Measurements from ENCODE around the gene CDIP1.

Gene CDIP1

DNA sequence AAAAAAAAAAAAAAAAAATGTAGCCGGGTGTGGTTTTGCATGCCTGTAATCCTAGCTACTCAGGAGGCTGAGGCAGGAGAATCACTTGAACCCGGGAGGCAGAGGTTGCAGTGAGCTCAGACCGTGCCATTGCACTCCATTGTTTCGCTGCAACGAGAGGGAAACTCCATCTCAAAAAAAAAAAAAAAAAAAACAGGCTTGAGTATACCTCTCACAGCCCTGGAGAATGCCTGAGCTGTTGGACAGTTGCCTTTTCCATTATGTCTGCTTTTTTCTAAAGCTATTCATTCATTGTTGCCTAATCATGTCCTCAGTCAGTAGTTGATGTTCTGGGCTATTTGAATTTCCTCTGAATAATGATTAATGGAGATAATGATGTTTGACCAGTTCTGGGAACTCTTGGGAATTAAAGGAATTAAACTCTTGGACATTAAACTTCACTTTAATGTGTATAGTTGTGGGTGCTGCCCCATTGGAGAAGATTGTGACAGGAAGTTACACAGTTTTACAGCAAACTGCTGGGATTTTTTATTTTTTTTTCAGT lies 50.5 kb downstream of the CDIP1 start:
- H3K27ac ChIP-seq: peak overlapping the region; percentile 57
- TF ChIP-seq, protein P1, sequence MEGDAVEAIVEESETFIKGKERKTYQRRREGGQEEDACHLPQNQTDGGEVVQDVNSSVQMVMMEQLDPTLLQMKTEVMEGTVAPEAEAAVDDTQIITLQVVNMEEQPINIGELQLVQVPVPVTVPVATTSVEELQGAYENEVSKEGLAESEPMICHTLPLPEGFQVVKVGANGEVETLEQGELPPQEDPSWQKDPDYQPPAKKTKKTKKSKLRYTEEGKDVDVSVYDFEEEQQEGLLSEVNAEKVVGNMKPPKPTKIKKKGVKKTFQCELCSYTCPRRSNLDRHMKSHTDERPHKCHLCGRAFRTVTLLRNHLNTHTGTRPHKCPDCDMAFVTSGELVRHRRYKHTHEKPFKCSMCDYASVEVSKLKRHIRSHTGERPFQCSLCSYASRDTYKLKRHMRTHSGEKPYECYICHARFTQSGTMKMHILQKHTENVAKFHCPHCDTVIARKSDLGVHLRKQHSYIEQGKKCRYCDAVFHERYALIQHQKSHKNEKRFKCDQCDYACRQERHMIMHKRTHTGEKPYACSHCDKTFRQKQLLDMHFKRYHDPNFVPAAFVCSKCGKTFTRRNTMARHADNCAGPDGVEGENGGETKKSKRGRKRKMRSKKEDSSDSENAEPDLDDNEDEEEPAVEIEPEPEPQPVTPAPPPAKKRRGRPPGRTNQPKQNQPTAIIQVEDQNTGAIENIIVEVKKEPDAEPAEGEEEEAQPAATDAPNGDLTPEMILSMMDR (conservative IDR thresholded peaks at IDR 0.05): no peak
- no peak for TF ChIP-seq ZFX (IDR thresholded peaks at IDR 0.05)

DNA sequence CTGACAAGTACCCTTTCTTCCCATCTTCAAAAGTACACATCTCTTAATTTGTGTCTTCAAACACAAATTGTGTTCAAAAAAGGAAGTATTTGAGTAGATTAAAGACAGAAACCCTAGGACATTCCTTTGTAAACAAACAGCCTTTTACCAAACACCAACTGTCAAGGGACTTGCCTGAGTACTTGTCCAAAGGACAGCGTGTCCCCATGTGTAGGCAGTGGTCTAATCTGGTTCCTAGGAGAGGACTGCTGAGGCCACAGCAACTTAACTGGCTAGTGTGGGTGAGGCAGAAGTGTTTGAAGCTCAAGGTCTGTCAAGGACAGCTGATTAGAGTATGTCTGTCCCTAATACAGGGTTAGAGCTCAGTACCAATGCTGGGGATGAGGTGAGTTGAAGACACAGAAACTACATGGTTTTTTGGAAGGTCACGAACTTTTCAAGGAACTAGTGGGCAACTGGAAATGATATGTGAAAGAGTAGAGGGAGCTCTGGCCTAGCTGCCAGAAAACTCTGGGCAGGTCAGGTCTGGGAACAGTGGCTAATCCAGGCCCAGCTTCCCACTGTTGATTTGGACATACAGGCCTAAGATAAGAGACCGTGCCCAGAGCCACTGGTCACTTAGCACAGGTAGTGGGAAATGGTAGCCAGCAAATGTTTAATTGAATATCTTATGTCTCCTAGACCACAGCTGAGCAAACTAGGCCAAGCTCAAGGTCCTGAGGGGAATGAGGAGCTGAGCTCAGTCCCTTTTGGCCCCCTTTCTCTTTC lies 52.3 kb downstream of the CDIP1 start:
- peak overlapping the region; percentile 57 for H3K27ac ChIP-seq
- TF ChIP-seq ZFX (IDR thresholded peaks at IDR 0.05): peak; percentile 25; the same call in 1 of the 2 replicates
- TF ChIP-seq, protein P1 (conservative IDR thresholded peaks at IDR 0.05): no peak

DNA sequence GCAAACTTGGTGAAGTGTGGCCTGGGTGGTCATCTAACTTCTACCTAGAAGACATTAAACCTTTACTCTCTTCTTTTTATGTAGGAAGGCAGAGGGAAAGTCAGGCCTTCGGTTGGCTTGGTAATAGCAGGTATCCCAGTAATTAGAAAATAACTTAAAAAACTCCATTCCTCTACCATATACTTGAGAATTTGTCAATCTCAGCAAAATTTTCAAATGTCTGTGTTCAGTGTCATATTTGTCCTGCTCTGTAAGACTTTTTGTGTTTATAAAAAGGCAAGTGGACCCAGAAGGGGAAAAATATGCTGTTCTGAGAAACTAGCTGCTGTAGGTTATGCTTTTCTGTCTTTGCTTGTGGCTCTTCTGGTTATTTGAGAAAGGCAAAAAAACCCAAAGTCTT lies 56.6 kb downstream of the CDIP1 start:
- TF ChIP-seq ZFX (IDR thresholded peaks at IDR 0.05): no peak
- TF ChIP-seq, protein P1 (conservative IDR thresholded peaks at IDR 0.05): no peak
- H3K27ac ChIP-seq: no peak overlapping the region

DNA sequence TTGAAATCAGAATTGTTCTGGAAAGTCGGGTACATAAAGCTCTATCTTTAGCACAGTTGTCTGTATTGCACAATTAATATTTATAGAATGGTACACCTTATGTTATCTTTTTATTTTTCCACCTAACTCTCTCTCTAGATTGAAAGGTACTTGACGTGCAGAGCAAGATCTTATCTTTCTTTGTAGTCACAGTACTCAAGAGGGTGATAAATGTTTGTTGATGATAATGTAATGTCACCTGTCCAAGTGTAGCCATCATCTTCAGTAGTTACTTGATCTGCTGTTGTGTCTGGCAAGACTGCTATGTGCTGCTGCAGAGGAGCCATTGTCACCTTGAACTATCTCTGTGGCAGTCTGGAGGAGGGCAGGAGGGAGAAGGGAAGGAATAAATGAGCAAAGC lies 57.0 kb downstream of the CDIP1 start:
- TF ChIP-seq ZFX (IDR thresholded peaks at IDR 0.05): no peak
- TF ChIP-seq, protein P1 (conservative IDR thresholded peaks at IDR 0.05): no peak

DNA sequence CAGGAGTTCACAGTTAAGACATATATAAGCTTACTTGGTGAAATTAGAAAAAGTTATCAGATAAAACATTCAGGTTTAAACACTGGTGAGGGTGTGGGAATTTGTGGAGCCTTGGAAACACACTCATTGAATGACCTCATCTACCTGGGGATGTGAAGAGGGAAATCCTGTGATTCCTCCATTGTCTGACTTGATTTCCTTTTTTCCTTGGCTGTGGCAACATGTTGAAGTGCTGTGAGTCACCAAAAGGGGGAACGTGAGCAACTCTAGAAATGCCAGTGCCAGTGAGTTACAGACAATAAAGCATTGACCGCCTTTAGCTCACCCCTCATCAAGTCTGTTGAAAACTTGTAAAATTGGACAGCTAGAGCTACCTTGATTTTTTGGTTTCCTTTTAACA lies 60.6 kb downstream of the CDIP1 start:
- no peak for TF ChIP-seq ZFX (IDR thresholded peaks at IDR 0.05)
- TF ChIP-seq, protein P1 (conservative IDR thresholded peaks at IDR 0.05): no peak; the same call in 1 of the 2 replicates
- H3K27ac ChIP-seq: no peak overlapping the region

More for the DNA sequence above, 57.0 kb downstream of the CDIP1 start:
- H3K27ac ChIP-seq: no peak overlapping the region

DNA sequence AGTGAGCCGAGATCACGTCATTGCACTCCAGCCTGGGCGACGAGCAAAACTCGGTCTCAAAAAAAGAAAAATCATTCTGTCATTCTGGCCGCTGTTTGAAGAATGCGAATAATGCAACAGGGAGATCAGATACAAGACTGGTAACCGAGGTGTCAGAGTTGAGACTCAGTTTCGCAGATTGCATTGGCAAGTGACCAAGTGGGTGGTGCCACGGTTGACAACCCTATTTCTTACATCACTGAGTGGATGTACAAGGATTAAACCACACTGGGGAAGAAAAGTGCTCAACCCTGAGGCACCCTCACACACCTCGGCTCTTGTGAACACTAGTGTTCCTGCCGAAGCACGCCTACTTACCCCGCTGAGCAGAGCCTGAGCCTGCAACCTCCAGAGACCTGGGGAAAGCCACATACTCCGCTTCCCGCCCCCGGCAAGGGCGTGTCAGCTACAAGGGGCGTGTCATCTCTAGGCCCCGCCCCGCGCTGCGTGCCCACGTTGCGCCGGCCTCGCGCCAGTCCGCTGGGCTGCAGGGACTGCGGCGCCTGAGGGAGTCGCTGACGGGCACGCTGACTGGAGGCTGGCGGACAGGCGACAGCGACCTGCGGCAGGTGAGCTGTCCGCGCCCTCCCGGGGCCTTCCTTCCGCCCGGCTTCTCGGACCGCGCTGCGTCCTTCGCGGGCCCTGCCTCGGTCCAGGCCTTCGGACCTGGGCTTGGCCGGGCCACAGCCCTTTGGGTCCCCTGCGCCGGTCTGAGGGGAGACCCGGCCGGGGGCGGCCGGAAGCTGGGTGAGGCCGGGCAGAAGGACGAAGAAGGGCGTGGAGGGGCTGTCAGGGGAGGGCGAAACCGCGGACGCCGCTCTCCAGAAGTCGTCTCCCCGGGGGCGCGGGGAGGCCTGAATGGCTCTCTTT lies 62.4 kb downstream of the CDIP1 start, which contains the start of gene HMOX2:
Gene HMOX2 (plus strand): TSS at position 519 of the 909 bp plus-strand sequence. CDS start 29,127 bp downstream, outside the sequence.
- TF ChIP-seq ZFX (IDR thresholded peaks at IDR 0.05): peak; percentile 72
- TF ChIP-seq, protein P1 (conservative IDR thresholded peaks at IDR 0.05): peak; percentile 55
- H3K27ac ChIP-seq: peak within 1 kb of the TSS; percentile 97
